Common myeloid progenitor, CD34-positive (primary cell): ENCODE measurements around the gene LAMTOR2.

ENCODE experiments used
- CTCF ChIA-PET: fragments of 350-600 bp; sonication (Branson Sonifier 250); formaldehyde crosslinking; loops from one replicate; lab custom pipeline; 2021; ENCODE audit warnings: antibody characterized with exemption; lab: Charles Lee
- POLR2A ChIA-PET: fragments of 350-600 bp; sonication (Branson Sonifier 250); formaldehyde crosslinking; loops from one replicate; lab custom pipeline; 2021; ENCODE audit warnings: antibody characterized with exemption; lab: Charles Lee
- DNase-seq, 3 donors: peaks; one replicate each; pipeline versions ENCODE4 v3.0.0 to v3.0.0-alpha.2; 2013
- H3K27ac ChIP-seq, 2 experiments: 1 replicate in 1 of 2; 2 replicates in 1 of 2; pipeline ENCODE4 v1.7.0; 2013; ENCODE audit warnings: inconsistent platforms in 2 of 2, low read length in 2 of 2, mild to moderate bottlenecking in 2 of 2, low read depth in 1 of 2, moderate library complexity in 1 of 2; ENCODE audit not compliant: severe bottlenecking in 2 of 2, insufficient read depth in 1 of 2, poor library complexity in 1 of 2
- H3K27me3 ChIP-seq, 5 experiments: replicated peaks in 2 of 5; 1 replicate in 3 of 5; 2 replicates in 2 of 5; pipeline versions ENCODE4 v1.6.1 to v1.7.0; 2013; ENCODE audit warnings: low read length in 4 of 5, mild to moderate bottlenecking in 2 of 5, moderate library complexity in 2 of 5, inconsistent platforms in 1 of 5; ENCODE audit not compliant: insufficient read depth in 5 of 5, control insufficient read depth in 4 of 5
- H3K36me3 ChIP-seq, 4 experiments: 1 replicate in 2 of 4; 2 replicates in 2 of 4; pipeline versions ENCODE4 v1.6.1 to v1.7.0; 2013; ENCODE audit warnings: low read length in 3 of 4, control low read depth in 1 of 4, mild to moderate bottlenecking in 1 of 4; ENCODE audit not compliant: control insufficient read depth in 4 of 4, insufficient read depth in 4 of 4
- H3K4me1 ChIP-seq, 4 experiments: 1 replicate in 3 of 4; 2 replicates in 1 of 4; pipeline versions ENCODE4 v1.6.1 to v1.7.1; 2013; ENCODE audit warnings: low read length in 3 of 4, mild to moderate bottlenecking in 3 of 4, control low read depth in 1 of 4, inconsistent platforms in 1 of 4, moderate library complexity in 1 of 4; ENCODE audit not compliant: control insufficient read depth in 4 of 4, insufficient read depth in 4 of 4; ENCODE audit errors: control extremely low read depth in 1 of 4
- H3K4me3 ChIP-seq, 7 experiments: 1 replicate in 4 of 7; 2 replicates in 3 of 7; pipeline versions ENCODE4 v1.5.1 to v1.7.0; 2013; ENCODE audit warnings: mild to moderate bottlenecking in 7 of 7, low read length in 6 of 7, moderate library complexity in 6 of 7, inconsistent platforms in 2 of 7, low read depth in 2 of 7, control low read depth in 1 of 7; ENCODE audit not compliant: insufficient read depth in 4 of 7, control insufficient read depth in 1 of 7; ENCODE audit errors: extremely low read depth in 1 of 7
- H3K9me3 ChIP-seq, 5 experiments: 1 replicate in 4 of 5; 2 replicates in 1 of 5; pipeline versions ENCODE4 v1.6.1 to v1.7.1; 2013; ENCODE audit warnings: low read length in 4 of 5, mild to moderate bottlenecking in 2 of 5, inconsistent platforms in 1 of 5, low read depth in 1 of 5, moderate library complexity in 1 of 5; ENCODE audit not compliant: control insufficient read depth in 4 of 5, insufficient read depth in 2 of 5; ENCODE audit errors: control extremely low read depth in 1 of 5
- WGBS: methylation state at CpG from one replicate; pipeline ENCODE4 v1.1.5; 2013; ENCODE audit not compliant: insufficient coverage; 5-methylcytosine and 5-hydroxymethylcytosine counted together

The LAMTOR2 gene

GRCh38 chr1:156074661-156075060, 20.1 kb downstream of the LAMTOR2 start:
- DNase-seq, result no peak
- Histone ChIP-seq H3K36me3 (peaks cover 0 to 8% (median 0%) of the 10 kb centered on the region in 4 experiments), H3K27me3 (no peaks in the 10 kb centered on the region), H3K9me3 (no peaks in the 10 kb centered on the region), H3K27ac (no peak overlapping the region), H3K4me3 (no peak overlapping the region), H3K4me1 (peaks cover 0 to 28% (median 20%) of the 10 kb centered on the region in 4 experiments)
- ChIA-PET POLR2A (interaction anchor here (0.7 kb wide), 1 partner anchor 281 kb away, joined by 3 read pairs; no protein-coding TSS in a partner anchor), CTCF (interaction anchor here (1.0 to 2.6 kb wide), 3 partner anchors 8 to 49 kb away, joined by 3 to 12 read pairs (median 3); no protein-coding TSS in a partner anchor)
- 89% methylated on average over 1 of the region's 8 CpGs for WGBS

DNA sequence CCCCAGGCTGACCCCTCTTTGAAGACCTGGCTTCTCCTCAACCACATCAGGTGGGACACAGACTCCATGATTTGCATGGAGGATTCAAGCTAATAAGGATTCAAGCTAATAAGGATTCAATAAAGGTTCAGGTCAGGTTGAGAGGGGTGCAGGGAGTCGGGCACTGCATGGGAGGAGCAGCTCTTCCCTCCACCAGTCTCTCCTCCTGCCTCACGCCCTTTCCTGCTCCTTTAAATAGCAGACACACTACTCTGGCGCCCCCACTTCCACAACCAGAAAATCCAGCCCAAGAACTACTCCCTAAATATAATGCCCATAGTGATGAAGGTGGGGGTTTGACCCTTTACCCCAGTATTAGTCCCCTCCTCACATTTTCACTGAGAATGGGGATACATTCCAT, 20.6 kb downstream of the LAMTOR2 start:
- DNase-seq, result no peak
- POLR2A ChIA-PET, result interaction anchor here (0.6 to 0.7 kb wide), 2 partner anchors 124 to 280 kb away, joined by 3 read pairs; no protein-coding TSS in a partner anchor
- Histone ChIP-seq H3K36me3 (peaks cover 0 to 8% (median 0%) of the 10 kb centered on the region in 4 experiments), H3K27ac (no peak overlapping the region), H3K27me3 (no peaks in the 10 kb centered on the region), H3K4me3 (no peak overlapping the region), H3K9me3 (no peaks in the 10 kb centered on the region), H3K4me1 (peaks cover 0 to 23% (median 18%) of the 10 kb centered on the region in 4 experiments)
- WGBS, result no CpG with 5 or more reads among the region's 3 CpGs
- CTCF ChIA-PET, result interaction anchor here (0.9 to 2.6 kb wide), 5 partner anchors 9 to 49 kb away, joined by 3 to 12 read pairs (median 3); no protein-coding TSS in a partner anchor

DNA sequence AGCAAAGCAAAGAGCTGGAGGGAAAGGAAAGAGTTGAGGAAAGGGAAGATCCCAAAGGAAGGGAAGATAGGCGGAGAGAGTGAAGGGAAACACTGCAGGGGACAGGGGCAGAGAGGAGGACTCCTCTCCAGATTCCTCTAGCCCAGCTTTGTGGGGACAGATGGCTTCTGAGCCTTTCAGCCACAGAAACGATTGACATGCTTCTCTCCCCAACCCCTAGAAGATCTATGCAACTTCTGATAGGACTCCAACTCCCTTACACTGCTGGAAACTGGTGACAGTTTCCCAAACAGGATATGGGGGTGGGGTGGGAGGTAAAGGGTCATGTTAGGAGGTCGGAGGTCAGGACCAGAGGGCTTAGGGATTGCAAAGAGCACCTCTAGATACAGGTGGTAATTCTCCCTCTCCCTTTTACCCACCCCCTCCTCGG, 21.2 kb downstream of the LAMTOR2 start:
- Histone ChIP-seq H3K4me3 (peak overlapping the region in 2 of 7 experiments; percentile 68 to 73), H3K4me1 (peaks cover 0 to 27% (median 18%) of the 10 kb centered on the region in 4 experiments), H3K27ac (no peak overlapping the region), H3K9me3 (no peaks in the 10 kb centered on the region), H3K36me3 (peaks cover 0 to 8% (median 0%) of the 10 kb centered on the region in 4 experiments), H3K27me3 (no peaks in the 10 kb centered on the region)
- ChIA-PET CTCF (interaction anchor here (0.9 to 2.6 kb wide), 4 partner anchors 10 to 50 kb away, joined by 3 to 12 read pairs (median 4); no protein-coding TSS in a partner anchor), POLR2A (interaction anchor here (0.6 kb wide), 1 partner anchor 123 kb away, joined by 3 read pairs; no protein-coding TSS in a partner anchor)
- no peak for DNase-seq
- WGBS, result 100% methylated on average over 1 of the region's 4 CpGs

DNA sequence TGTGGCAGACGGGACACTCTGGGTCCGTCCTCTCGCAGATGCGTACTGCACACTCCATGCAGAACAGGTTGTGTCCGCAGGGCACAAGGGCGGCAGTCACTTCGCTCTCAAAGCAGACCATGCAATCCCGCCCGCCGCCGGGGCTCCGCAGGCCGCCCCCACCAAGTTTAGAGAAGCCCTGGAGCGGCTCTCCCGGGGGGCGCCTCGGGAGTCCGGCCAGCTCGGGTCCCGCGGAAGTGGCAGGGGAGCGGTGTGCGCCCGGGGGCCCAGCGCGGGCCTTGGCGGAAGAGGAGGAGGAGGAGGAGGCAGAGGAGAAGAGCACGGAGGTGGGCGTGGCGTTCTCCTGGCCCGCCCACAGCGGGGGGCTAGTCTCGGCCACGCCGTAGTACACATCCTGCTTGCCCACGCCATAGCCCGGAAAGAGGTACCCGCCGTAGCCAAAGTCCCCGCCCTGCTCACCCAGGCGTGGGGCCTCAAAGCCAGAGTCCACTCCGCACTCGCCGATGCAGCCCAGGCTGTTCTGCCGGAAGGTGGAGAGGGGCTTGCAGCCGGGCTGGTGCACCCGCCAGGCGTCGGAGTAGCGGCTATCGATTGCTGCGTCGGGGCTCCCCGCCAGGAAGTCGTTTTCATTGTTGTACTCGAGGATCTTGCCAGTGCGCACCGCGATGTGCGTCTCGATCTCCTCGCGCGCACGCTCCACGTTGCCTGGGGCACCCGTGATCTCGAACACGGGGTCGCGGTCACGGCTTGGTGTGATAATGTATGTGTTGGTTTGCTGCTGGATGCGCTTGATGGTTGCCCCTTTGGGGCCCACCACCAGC, 22.2 kb downstream of the LAMTOR2 start:
- DNase-seq, result peak in 2 of 3 donors; percentile 48 to 58
- Histone ChIP-seq H3K9me3 (no peaks in the 10 kb centered on the region), H3K4me3 (peak overlapping the region in 4 of 7 experiments; percentile 42 to 73 (median 60)), H3K36me3 (peaks cover 0 to 8% (median 0%) of the 10 kb centered on the region in 4 experiments), H3K4me1 (peaks cover 0 to 36% (median 25%) of the 10 kb centered on the region in 4 experiments), H3K27ac (no peak overlapping the region), H3K27me3 (no peaks in the 10 kb centered on the region)
- ChIA-PET POLR2A (no interaction called here), CTCF (interaction anchor here (1.7 to 2.6 kb wide), 2 partner anchors 11 to 13 kb away, joined by 4 to 12 read pairs; no protein-coding TSS in a partner anchor)
- WGBS, result 34% methylated on average over 55 of the region's 73 CpGs

DNA sequence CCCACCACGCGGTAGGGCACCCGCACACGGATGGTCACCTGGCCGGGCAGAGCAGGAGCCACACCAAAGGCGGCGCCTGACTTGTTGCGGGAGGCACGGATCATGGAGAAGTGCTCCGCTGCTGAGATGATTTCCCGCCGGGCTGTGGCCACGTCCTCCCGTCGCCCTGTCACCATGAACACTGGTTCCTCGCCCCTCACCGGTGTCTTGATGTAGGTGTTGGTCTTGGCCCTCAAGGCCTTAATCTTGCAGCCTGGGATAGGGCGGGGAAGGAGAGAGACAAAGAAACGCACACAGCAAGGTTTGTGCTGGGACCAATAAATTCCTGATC, 22.8 kb downstream of the LAMTOR2 start:
- H3K4me1 ChIP-seq, result peaks cover 0 to 36% (median 25%) of the 10 kb centered on the region in 4 experiments

DNA sequence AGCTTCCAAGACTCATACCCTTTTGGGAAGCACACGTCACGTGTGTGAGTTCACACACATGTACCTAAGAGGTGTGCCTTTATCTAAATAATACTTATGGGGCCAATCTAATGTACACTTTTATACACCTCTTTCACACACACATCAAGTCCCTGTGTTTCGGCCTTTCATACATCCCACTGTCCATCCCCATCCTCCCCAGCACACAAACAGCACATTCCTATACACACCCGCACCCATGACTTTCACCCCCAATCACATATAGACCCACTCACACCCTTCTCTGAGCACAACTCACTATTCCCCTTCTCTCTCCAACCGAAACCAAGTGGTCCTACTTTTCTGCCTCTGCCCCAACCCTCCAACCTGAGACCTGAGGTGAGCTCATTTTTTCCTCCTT, 24.1 kb downstream of the LAMTOR2 start:
- ChIA-PET CTCF (interaction anchor here (0.7 to 0.9 kb wide), 2 partner anchors 13 to 312 kb away, joined by 3 to 4 read pairs; no protein-coding TSS in a partner anchor), POLR2A (interaction anchor here (0.7 kb wide), 1 partner anchor 649 kb away, joined by 4 read pairs; no protein-coding TSS in a partner anchor)
- Histone ChIP-seq H3K9me3 (no peaks in the 10 kb centered on the region), H3K27me3 (no peaks in the 10 kb centered on the region), H3K4me3 (no peak overlapping the region), H3K27ac (no peak overlapping the region), H3K36me3 (peaks cover 0 to 8% (median 0%) of the 10 kb centered on the region in 4 experiments), H3K4me1 (peaks cover 0 to 40% (median 30%) of the 10 kb centered on the region in 4 experiments)
- 91% methylated on average over 4 of the region's 5 CpGs for WGBS
- DNase-seq, result no peak

More for the DNA sequence above, 22.8 kb downstream of the LAMTOR2 start:
- DNase-seq, result no peak
- no peaks in the 10 kb centered on the region for H3K27me3 ChIP-seq
- H3K4me3 ChIP-seq, result no peak overlapping the region
- no peak overlapping the region for H3K27ac ChIP-seq
- ChIA-PET CTCF (no interaction called here), POLR2A (no interaction called here)
- no peaks in the 10 kb centered on the region for H3K9me3 ChIP-seq
- peaks cover 0 to 8% (median 0%) of the 10 kb centered on the region in 4 experiments for H3K36me3 ChIP-seq
- 89% methylated on average over 14 of the region's 19 CpGs for WGBS
